Left lung (tissue), 10 donors: ENCODE results near the gene BDNF. TPM values are rescaled to one million over a fixed set of nuclear protein-coding genes. Genes with fewer than 3 reads are reported as not detected.

Source experiments
- ATAC-seq: fragments of 200-7000 bp; cut with Tn5 transposase; one replicate; pipeline ENCODE4 v1.9.1; 2020; ENCODE audit warnings: moderate library complexity
- DNase-seq, 4 donors: peaks; one replicate each; pipeline ENCODE4 v3.0.0-alpha.2; 2013 to 2020
- H3K27ac ChIP-seq, 2 donors: fragments of 200-600 bp; sonication (generic) in 1 of 2; one replicate each; pipeline versions ENCODE4 v1.5.0 to v1.8.0; 2020 to 2021
- H3K27me3 ChIP-seq, 2 donors: fragments of 200-600 bp; sonication (generic) in 1 of 2; one replicate each; pipeline versions ENCODE4 v1.5.0 to v1.8.0; 2020 to 2021
- H3K36me3 ChIP-seq, 2 donors: fragments of 200-600 bp; sonication (generic) in 1 of 2; one replicate each; pipeline versions ENCODE4 v1.5.0 to v1.8.0; 2020 to 2021
- H3K4me1 ChIP-seq, 2 donors: fragments of 200-600 bp; one replicate each; pipeline ENCODE4 v1.8.0; 2021
- H3K4me3 ChIP-seq, 2 donors: fragments of 200-600 bp; sonication (generic) in 1 of 2; one replicate each; pipeline versions ENCODE4 v1.5.0 to v1.8.0; 2020 to 2021; ENCODE audit warnings: mild to moderate bottlenecking in 1 of 2
- H3K9me3 ChIP-seq, 2 donors: fragments of 200-600 bp; sonication (generic) in 1 of 2; one replicate each; pipeline versions ENCODE4 v1.5.0 to v1.8.0; 2020 to 2021
- CTCF ChIP-seq, 2 donors: fragments of 200-600 bp; sonication (generic) in 1 of 2; IDR thresholded peaks; one replicate each; pipeline versions ENCODE4 v1.5.0 to v1.8.0; 2021; ENCODE audit warnings: antibody characterized with exemption in 2 of 2
- intact Hi-C, 2 donors: fragments of 100-400 bp; cut with DNase I; formaldehyde crosslinking; loops; one replicate each; pipeline versions ENCODE4 v1.11.2 to v1.14.2; 2022
- polyA plus RNA-seq, 6 donors: library from polyadenylated mRNA; unstranded; fragments of 120-200 nt; gene quantifications; one replicate each; pipeline ENCODE4 v1.2.1, GENCODE V29; 2013; ENCODE audit not compliant: insufficient read length in 6 of 6
- total RNA-seq, 2 donors: library from RNA; stranded (reverse); fragmentation: NEBNext Ultra II Directional; extraction: Animal tissue kit (Norgen Biotek cat#: 25700); gene quantifications; one replicate each; pipeline ENCODE4 v1.2.1, GENCODE V29; 2021
- donor health status: DM: no; HTN: yes; CAD: no.
- donor health status: DM: no; HTN: no; CAD: no.

The BDNF gene
- total and polyA plus RNA-seq, 8 donors, result 0.27 to 1.2 (median 0.54) TPM

- no peak for ATAC-seq
- intact Hi-C loops, result loop anchor here in 1 of 2 donors (10.0 kb wide), 1 partner anchor 827 kb away; no protein-coding TSS in a partner anchor
- TF ChIP-seq CTCF (IDR thresholded peaks at IDR 0.05), result no peak
- no peaks in the 10 kb centered on the region for H3K36me3 ChIP-seq
- no peak for DNase-seq
- no peak overlapping the region for H3K4me3 ChIP-seq
- no peaks in the 10 kb centered on the region for H3K9me3 ChIP-seq
- H3K27me3 ChIP-seq, result peaks cover 8 to 59% of the 10 kb centered on the region in 2 donors
- no peaks in the 10 kb centered on the region for H3K4me1 ChIP-seq
- no peak overlapping the region for H3K27ac ChIP-seq
These were observed 7.4 kb upstream of the BDNF start for GRCh38 chr11:27707676-27708075.

GRCh38 chr11:27705873-27706820, 5.9 kb upstream of the BDNF start:
- H3K27ac ChIP-seq, result no peak overlapping the region
- DNase-seq (no peak), ATAC-seq (peak; percentile 64)
- intact Hi-C loops, result loop anchor here in 1 of 2 donors (10.0 kb wide), 1 partner anchor 829 kb away; no protein-coding TSS in a partner anchor
- H3K9me3 ChIP-seq, result no peaks in the 10 kb centered on the region
- peaks cover 0 to 7% of the 10 kb centered on the region in 2 donors for H3K4me1 ChIP-seq
- no peak overlapping the region for H3K4me3 ChIP-seq
- peaks cover 19 to 62% of the 10 kb centered on the region in 2 donors for H3K27me3 ChIP-seq
- no peaks in the 10 kb centered on the region for H3K36me3 ChIP-seq
- TF ChIP-seq CTCF (IDR thresholded peaks at IDR 0.05), result peak; percentile 41 to 52

- DNase-seq (no peak), ATAC-seq (no peak)
- TF ChIP-seq CTCF (IDR thresholded peaks at IDR 0.05), result no peak
- Histone ChIP-seq H3K4me1 (peaks cover 3 to 32% of the 10 kb centered on the region in 2 donors), H3K4me3 (no peak overlapping the region), H3K9me3 (no peaks in the 10 kb centered on the region), H3K36me3 (no peaks in the 10 kb centered on the region), H3K27ac (no peak overlapping the region), H3K27me3 (peaks cover 43 to 76% of the 10 kb centered on the region in 2 donors)
- intact Hi-C loops, result loop anchor here in 1 of 2 donors (10.0 kb wide), 1 partner anchor 831 kb away; no protein-coding TSS in a partner anchor
These were observed 3.2 kb upstream of the BDNF start for GRCh38 chr11:27703481-27703880.

GRCh38 chr11:27702811-27703210, 2.6 kb upstream of the BDNF start:
- no peak for ATAC-seq

More at GRCh38 chr11:27702811-27703210, 2.6 kb upstream of the BDNF start:
- H3K4me1 ChIP-seq, result peaks cover 3 to 32% of the 10 kb centered on the region in 2 donors
- H3K36me3 ChIP-seq, result no peaks in the 10 kb centered on the region
- no peaks in the 10 kb centered on the region for H3K9me3 ChIP-seq
- peaks cover 49 to 82% of the 10 kb centered on the region in 2 donors for H3K27me3 ChIP-seq
- no peak for DNase-seq
- no peak for TF ChIP-seq CTCF (IDR thresholded peaks at IDR 0.05)
- intact Hi-C loops, result loop anchor here in 1 of 2 donors (10.0 kb wide), 1 partner anchor 832 kb away; no protein-coding TSS in a partner anchor
- no peak overlapping the region for H3K4me3 ChIP-seq
- no peak overlapping the region for H3K27ac ChIP-seq
